GM23248 (cell line): ENCODE results near the gene PDGFD.

Experiments used
- EZH2 ChIP-seq: fragments of 200-600 bp; sonication (generic); IDR thresholded peaks from 2 replicates; pipeline ENCODE4 v1.6.1; 2018; ENCODE audit warnings: antibody characterized with exemption, mild to moderate bottlenecking; ENCODE audit not compliant: insufficient read depth, poor library complexity, severe bottlenecking
- EZH2phosphoT487 ChIP-seq: fragments of 200-600 bp; sonication (generic); IDR thresholded peaks from 2 replicates; pipeline ENCODE4 v1.6.1; 2018; ENCODE audit warnings: antibody characterized with exemption, moderate library complexity, mild to moderate bottlenecking, low read depth; ENCODE audit not compliant: insufficient read depth

- no peak for TF ChIP-seq EZH2phosphoT487
- TF ChIP-seq EZH2 = no peak
Measured at GRCh38 chr11:103924166-103925013, 239.6 kb downstream of the PDGFD start.
